ENCODE measurements around the gene ALG5.

GRCh38 chr13:37026771-37027170, 27.6 kb upstream of the ALG5 start:
- no peak for TF ChIP-seq CTCF (IDR thresholded peaks at IDR 0.05 in 4 of 5, conservative IDR thresholded peaks at IDR 0.05 in 1 of 5)
- TF ChIP-seq POLR2A (IDR thresholded peaks at IDR 0.05), result no peak

All from gastrocnemius medialis (tissue), 4 donors.